HPDE6-E6E7 (cell line): ENCODE measurements around the gene UQCC2.
A peak's percentile ranks its signal among the peaks of the same experiment; 100 is the strongest.

ENCODE experiments used
- DNase-seq: peaks from one replicate; pipeline ENCODE4 v3.0.0; 2011; ENCODE audit warnings: missing footprints; ENCODE audit errors: extremely low spot score

UQCC2 gene

DNA sequence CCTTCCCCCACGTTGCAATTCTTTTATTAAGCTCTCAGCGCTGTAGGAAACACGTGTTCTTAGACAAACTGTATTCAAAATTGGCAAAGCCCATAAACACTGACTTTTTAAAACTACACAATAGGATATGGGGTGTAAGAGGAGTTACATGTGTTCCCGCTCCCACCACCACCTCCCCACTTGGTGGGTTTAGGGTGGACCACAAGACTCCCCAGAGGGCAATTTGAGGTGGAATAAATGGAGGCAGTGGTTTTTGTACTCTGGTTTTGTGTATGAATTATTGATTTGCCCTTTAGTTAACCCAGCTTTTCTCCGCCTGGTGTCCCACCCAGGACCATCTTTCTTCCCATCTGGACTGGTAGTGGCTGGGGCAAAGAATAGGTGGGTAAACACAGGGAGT lies 3.7 kb downstream of the UQCC2 start:
- DNase-seq: no peak

DNA sequence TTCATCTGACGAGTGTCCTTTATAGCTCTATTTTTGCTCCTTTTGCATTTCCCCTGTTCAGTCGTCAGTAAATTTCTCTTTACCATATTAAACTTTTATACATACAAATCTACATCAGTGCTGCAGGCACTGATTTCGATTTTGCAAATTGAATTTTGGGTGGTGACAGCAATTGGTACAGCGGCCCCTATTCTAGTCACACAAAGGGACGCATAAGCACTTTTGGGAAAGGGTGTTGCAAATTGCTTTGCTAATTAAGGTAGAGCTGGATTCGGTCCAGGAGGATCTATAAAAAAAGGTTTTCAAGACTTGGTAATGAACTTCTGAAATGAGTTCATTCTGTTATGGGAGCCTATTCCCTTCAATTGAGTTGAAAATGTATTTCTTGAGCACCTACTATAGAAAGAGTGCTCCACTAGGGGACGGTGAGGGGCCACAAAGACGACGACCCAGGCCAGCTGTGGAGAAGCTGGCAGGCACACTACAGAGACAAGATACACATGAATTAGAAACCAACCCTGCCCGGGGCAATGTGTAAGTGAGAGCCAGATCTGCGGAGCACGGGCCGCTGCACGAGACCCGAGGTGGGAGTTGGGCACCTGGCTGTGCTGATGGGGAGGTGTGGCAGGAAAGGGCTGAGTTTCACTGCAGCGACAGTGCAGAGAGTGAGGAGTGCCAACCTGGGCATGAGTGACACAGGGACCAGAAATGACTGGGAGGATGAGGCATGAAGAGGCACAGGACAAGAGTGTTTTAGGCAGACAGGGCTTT lies 5.4 kb downstream of the UQCC2 start:
- DNase-seq: no peak

GRCh38 chr6:33705268-33705885 lies 6.1 kb downstream of the UQCC2 start:
- DNase-seq: no peak

DNA sequence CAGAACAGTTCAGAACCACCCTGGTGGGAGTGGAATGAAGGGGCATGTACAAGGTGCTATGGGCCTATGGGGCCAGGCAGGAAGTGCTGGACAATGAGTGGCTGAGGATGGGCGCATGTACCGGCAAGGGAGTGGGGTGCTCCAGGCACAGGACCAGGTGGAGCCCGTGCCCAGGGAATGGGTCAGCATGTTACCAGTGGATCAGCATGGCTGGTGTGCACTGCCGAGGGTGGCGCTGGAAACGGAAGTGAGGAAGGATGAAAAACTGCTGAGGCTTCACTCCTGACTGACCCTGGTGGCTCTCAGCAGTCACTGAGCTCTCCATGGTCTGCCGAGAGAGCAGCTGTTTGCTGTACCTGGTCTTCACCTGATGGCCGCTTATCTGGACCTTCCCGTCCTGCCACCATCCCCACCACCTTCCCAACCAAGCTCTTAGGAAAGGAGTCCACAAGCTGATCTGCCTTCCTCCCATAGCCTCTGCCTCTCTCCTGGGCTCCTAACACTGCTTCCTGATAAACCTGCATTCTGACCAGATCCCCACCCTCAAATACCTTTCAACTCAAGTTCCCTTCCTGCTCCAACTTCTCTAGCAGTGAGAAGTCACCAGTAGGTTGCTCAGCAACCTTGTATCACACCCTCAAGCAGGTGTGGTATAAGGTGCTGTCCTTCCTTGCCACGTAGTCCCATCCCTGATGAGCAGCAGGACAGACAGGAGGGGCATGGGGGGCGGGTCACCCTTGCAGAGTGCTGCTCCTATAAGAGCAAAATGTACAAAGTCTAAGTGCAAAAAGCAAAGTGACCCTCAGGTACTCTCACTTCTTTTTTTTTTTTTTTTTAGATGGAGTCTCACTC lies 7.1 kb downstream of the UQCC2 start:
- no peak for DNase-seq

DNA sequence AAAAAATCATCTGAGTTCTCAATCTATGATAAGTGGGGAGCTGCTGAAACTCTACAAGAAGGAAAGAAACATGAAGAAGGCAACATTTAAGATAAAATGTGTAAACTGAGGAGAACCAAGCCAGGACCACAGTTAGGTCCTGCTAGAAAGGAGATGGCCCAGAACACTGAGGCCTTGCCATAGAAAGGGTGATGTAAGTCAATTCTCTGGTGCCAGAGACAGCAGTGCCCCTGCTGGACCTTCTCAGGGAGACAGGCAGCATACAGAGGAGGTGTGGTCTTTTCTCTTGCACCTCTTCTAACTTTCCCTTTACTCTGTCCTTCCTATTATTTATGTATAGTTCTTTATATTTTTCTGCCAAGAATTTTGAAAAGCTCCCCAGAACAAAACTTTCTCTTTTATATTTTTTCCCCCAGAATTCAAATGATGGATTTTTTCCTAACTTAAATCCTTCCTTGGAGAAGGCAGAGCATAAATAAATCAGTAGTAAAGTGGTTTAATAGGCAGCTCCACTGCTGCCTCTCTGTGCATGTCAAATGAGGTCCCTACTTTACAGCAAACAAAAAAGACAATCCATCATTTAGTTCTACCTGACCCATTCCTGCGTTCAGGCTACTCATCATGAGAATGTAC lies 9.0 kb downstream of the UQCC2 start:
- peak; percentile 60 for DNase-seq

DNA sequence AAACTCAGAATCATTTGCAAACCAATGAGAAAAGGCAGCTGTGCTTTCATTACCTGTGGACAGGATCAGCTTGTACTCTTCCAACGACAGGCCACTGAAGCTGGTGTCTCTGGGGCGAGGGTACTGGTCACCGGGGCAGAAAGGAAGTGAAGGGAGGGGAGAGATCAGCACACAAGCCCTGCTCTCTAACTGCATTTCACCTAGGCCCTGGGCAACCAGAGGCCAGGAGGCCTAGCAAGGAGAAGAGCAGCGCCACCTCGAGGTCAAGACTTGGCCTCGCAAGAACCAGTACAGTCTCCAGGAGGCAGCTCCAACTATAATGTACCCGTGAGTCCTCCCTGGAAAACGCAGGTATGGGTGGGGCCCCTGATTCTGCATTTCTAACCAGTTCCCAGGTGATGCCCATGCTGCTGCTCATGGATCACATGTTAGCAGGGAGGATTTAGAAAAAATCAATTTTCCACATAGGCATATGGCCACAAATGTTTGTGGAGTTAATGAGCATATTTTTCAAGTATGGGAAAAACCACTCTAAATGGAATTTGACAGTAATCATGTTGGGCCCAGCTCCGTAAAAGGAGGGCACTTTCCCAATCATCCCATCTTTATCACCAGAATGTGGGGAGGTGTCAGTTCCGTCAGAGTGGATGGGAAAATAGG lies 11.0 kb downstream of the UQCC2 start:
- DNase-seq: peak; percentile 61

DNA sequence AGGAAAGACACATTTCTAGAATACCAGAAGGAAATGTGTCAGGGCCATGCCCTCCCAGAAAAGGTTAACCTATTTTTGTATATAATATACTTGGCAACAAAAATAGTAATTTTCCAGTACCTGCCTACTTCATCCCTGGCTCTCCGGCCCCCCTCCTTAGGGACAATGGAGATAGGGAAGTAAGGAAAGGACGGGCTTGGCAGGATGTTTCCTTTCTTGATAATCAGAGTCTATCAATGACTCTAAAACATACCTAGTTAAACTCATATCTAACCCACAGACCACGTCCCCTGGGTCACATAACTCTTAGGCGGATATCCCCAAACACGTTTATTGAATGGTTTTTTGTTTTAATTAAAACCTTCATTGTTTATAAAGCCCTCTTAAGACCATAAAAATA lies 11.8 kb downstream of the UQCC2 start:
- no peak for DNase-seq

GRCh38 chr6:33699131-33699530 lies 12.4 kb downstream of the UQCC2 start:
- no peak for DNase-seq

DNA sequence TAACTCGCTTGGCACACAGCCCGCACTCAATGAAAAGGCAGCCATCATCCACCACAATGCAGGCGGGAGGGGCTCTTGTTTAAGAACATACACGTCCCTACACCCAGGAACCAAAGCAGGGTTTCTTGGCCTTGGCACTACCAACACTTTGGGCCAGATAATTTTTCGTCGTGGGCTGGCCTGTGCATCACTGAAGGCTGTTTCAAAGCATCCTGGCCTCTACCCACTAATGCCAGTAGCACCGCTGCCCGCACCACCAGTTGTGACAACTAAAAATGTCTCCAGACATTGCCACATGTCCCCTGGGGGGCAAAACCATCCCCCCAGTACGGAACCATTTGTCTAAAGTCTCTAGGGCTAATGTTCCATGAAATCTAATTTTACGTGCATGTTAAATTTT lies 13.0 kb downstream of the UQCC2 start:
- no peak for DNase-seq

GRCh38 chr6:33697845-33698244 lies 13.7 kb downstream of the UQCC2 start:
- no peak for DNase-seq

DNA sequence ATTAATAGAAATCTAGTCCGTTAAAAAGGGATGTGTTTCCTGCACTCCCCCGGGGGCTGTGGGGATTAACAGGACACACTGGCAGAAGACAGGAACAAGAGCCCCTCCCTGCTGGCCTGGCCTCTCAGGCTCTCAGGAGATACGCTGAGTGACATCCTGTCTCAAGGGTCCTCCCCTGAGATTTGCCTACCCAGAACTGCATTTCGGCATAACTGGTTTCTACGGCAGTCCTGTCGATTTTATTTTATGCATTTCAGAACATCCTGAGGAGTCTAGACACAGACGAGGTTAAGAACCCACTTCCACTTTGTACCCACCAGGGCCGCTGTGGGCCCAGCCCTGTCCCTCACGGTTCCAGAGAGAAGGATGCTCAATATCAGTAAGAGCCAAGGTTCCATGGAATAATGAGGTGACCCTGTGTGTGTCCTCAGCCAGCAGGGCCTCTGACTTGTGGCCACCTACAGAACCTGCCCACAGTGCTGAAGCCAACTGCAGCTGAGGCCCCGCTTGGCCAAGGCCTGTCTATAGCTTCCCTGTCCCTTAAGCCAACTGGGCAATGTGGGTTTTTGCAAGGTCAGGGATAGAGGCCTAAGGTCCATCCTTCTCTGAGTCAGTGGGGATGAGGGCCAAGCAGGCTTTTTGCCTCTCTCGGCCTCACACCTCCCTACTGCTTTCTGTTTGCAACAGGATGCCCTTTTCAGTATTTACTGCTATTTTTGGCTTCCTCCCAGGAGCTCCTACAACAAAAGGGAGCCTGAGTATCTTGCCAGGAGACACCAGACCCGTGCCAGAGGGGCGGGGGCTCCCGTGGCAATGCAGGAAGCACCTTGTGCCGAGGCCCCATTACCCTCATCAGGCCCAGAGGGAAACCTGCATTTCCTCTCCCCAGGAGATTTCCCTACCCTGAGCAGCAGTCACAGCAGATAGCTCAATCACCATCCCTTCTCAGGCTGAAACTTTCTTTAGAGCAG lies 14.7 kb downstream of the UQCC2 start:
- DNase-seq: no peak

- DNase-seq: no peak
These were observed 15.4 kb downstream of the UQCC2 start for GRCh38 chr6:33696076-33696475.

GRCh38 chr6:33695451-33695887 lies 16.0 kb downstream of the UQCC2 start:
- DNase-seq: no peak

- no peak for DNase-seq
These were observed 16.5 kb downstream of the UQCC2 start for GRCh38 chr6:33694977-33695376.

DNA sequence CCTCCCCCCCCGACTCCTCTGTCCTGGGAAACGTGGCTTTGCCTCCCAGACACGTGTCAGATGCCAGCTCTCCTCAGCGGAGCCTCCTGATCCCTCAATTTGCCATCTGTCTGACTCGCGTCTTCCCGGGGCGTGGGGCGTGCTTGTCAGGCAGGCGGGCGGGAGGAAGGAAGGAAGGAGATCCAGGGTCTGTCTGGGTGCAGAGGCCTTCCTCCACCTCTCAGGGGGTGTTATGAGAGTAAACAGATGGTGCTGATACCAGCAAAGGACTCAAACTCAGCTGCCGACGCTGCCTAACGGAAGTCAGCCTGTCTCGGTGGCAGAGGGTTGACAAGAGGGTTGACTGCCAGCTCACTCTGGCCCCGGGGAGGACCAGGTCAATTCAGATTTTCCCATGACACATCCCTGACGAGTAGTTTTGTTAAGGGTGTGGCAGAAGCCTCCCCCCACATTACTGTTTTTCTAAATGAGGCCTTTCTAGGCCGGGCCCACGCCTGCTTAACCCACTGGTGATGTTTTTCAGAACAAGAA lies 17.0 kb downstream of the UQCC2 start:
- peak; percentile 76 for DNase-seq

DNA sequence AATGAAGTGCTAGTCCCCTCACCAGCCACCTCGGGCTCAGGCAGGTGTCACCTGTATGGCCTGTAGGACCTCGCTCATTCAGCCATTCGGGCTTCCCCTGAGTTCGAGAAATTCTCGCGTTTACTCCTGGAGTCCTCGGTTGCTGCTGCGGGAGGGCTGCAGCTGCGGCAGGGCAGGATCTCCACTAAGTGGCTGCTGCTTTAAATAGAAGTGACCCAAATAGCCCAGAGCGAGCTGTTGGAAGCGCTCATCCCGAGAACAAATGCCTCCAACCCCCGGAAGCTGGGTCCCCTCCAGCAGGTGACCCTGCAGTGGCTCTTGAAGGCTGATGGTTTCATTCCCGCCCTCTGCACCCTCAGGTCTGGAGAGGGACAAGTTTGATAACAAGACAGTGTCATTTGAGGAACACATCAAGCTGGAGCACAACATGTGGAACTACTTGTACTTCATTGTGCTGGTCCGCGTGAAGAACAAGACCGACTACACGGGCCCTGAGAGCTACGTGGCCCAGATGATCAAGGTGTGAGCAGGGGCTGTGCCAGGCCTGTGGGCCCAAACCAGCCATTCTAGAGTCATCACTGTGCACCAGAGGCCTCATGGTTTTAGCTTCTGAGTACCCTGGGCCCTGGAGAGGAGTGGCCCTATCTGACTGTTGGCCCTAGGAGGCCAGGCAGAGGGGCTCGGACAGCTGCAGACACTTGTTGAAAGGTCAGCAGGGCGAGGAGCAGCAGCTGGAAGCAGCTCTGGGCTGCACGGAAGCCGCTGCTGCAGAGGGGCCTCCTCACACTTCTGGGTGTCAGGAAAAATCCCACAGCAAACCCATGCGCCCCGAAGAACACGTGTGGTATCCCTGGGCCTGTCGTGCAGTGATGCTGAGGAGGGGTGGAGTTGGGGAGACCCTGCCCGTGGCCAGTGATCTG lies 18.1 kb downstream of the UQCC2 start:
- DNase-seq: no peak

- DNase-seq: no peak
These were observed 18.7 kb downstream of the UQCC2 start for GRCh38 chr6:33692760-33693158.

- DNase-seq: no peak
These were observed 19.3 kb downstream of the UQCC2 start for GRCh38 chr6:33692078-33692759.
